MM.1S (cell line): Measurements from ENCODE around the gene SNRPA.

Experiments
- DNase-seq: peaks from one replicate; pipeline ENCODE4 v3.0.0-alpha.2; 2015
- H2AFZ ChIP-seq: fragments of 300-600 bp; sonication (generic); 2 replicates; pipeline ENCODE4 v1.6.0; 2016; ENCODE audit warnings: antibody characterized with exemption, low read length
- H3F3A ChIP-seq: fragments of 300-600 bp; sonication (generic); 2 replicates; pipeline ENCODE4 v1.6.1; 2016; ENCODE audit warnings: mild to moderate bottlenecking, antibody characterized with exemption, low read length, moderate library complexity, mixed read lengths; ENCODE audit not compliant: insufficient read depth
- H3K27ac ChIP-seq: fragments of 300-600 bp; sonication (generic); 2 replicates; pipeline ENCODE4 v1.5.1; 2016; ENCODE audit warnings: mild to moderate bottlenecking, low read length
- H3K27me3 ChIP-seq: fragments of 300-600 bp; sonication (generic); replicated peaks from 2 replicates; pipeline ENCODE4 v1.6.0; 2016; ENCODE audit warnings: low read length; ENCODE audit not compliant: insufficient read depth
- H3K36me3 ChIP-seq: fragments of 300-600 bp; sonication (generic); replicated peaks from 2 replicates; pipeline ENCODE4 v1.6.1; 2016; ENCODE audit warnings: mild to moderate bottlenecking, low read length, mixed read lengths; ENCODE audit not compliant: insufficient read depth
- H3K4me1 ChIP-seq: fragments of 300-600 bp; sonication (generic); 2 replicates; pipeline ENCODE4 v1.6.1; 2016; ENCODE audit warnings: low read length, mixed read lengths
- H3K4me2 ChIP-seq: fragments of 300-600 bp; sonication (generic); 2 replicates; pipeline ENCODE4 v1.6.0; 2016; ENCODE audit warnings: low read depth, low read length
- H3K4me3 ChIP-seq: fragments of 300-600 bp; sonication (generic); 2 replicates; pipeline ENCODE4 v1.5.1; 2016; ENCODE audit warnings: low read length, mixed read lengths
- H3K79me2 ChIP-seq: fragments of 300-600 bp; sonication (generic); 2 replicates; pipeline ENCODE4 v1.6.1; 2016; ENCODE audit warnings: mixed run types, low read length, mixed read lengths
- H3K9ac ChIP-seq: fragments of 300-600 bp; sonication (generic); 2 replicates; pipeline ENCODE4 v1.6.1; 2016; ENCODE audit warnings: low read length, mixed read lengths
- H3K9me2 ChIP-seq: fragments of 300-600 bp; sonication (generic); replicated peaks from 2 replicates; pipeline ENCODE4 v1.6.1; 2016; ENCODE audit warnings: mild to moderate bottlenecking, low read length, mixed read lengths; ENCODE audit not compliant: insufficient read depth
- H3K9me3 ChIP-seq: fragments of 300-600 bp; sonication (generic); replicated peaks from 2 replicates; pipeline ENCODE4 v1.6.1; 2016; ENCODE audit warnings: mild to moderate bottlenecking, low read length, mixed read lengths; ENCODE audit not compliant: insufficient read depth
- H4K20me1 ChIP-seq: fragments of 300-600 bp; sonication (generic); 2 replicates; pipeline ENCODE4 v1.6.1; 2016; ENCODE audit warnings: mild to moderate bottlenecking, low read length, moderate library complexity, mixed read lengths; ENCODE audit not compliant: insufficient read depth
- EZH2 ChIP-seq: fragments of 300-600 bp; sonication (generic); optimal IDR thresholded peaks from 2 replicates; pipeline ENCODE3; 2017; ENCODE audit warnings: low read depth, mild to moderate bottlenecking, antibody characterized with exemption, low read length, mixed read lengths
- EZH2phosphoT487 ChIP-seq: fragments of 300-600 bp; sonication (generic); IDR thresholded peaks from 2 replicates; pipeline ENCODE4 v1.6.1; 2018; ENCODE audit warnings: antibody characterized with exemption, low read length
- TF ChIP-seq, protein P1 (sequence below): fragments of 300-600 bp; sonication (generic); IDR thresholded peaks from 2 replicates; pipeline ENCODE4 v1.5.1; 2016; ENCODE audit warnings: antibody characterized with exemption, low read length, mixed read lengths

Gene SNRPA

DNA sequence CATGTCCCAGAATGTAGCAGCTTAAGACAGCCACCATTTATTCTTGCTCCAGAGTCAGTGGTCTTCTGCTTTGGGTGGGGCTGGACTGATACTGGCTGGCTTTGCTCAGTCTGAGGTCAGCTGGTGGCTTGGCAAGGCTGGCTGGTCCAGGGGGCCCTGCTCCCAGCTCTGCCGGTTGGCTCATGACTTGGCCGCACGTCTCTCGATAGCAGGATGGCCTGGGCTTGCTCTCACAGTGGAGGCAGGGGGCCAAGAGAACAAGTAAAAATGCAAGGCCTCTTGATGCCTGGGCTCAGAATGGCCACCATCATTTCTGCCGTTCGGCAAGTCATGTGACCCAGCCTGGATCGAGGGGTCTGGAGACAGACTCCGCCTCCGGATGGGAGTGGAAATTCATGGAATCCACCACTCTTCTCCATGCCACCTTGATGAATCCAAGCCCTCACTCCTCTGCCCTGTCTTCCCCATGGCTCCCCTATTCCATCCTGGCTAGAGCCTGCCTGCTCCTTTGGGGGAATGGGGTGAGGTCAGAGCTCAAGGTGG, 13.8 kb upstream of the SNRPA start:
- Histone ChIP-seq H4K20me1 (no peaks in the 10 kb centered on the region), H3K9me3 (no peaks in the 10 kb centered on the region)

DNA sequence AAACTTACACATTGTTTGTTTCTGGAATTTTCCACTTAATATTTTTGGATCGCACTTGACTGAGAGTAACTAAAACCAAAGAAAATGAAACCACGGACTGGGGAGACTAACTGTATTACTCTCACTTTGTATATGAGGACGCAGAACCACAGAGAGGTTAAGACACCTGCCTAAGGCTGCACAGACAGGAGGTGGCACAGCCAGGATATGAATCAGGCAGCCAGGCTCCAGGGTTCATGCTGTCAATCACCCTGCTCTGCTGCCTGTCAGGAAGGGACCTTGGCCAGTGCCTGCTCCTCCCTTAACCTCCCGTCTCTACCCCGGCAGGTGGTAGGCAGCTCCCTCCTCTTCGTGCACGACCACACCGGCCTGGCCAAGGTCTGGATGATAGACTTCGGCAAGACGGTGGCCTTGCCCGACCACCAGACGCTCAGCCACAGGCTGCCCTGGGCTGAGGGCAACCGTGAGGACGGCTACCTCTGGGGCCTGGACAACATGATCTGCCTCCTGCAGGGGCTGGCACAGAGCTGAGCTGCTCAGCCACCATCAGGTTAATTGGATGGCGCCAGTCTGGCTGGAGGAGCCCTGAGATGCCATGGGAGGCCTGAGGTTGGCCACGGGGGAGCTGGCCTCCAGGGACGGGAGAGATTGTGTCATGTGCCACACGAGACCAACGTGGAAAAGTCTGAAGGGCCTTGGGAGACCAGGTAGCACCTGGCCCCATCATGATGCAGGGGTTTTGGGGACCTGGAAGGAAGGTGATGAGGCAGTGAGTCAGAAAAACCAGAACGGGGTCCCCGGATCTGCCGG, 11.8 kb upstream of the SNRPA start:
- Histone ChIP-seq H3K4me2 (no peak overlapping the region), H3K27ac (no peak overlapping the region), H3K4me3 (no peak overlapping the region), H3F3A (no peaks in the 10 kb centered on the region), H2AFZ (no peak overlapping the region), H3K79me2 (no peaks in the 10 kb centered on the region), H3K36me3 (no peaks in the 10 kb centered on the region), H3K9ac (no peak overlapping the region), H3K9me2 (no peaks in the 10 kb centered on the region), H3K4me1 (no peaks in the 10 kb centered on the region), H4K20me1 (no peaks in the 10 kb centered on the region), H3K27me3 (no peaks in the 10 kb centered on the region), H3K9me3 (no peaks in the 10 kb centered on the region)
- TF ChIP-seq EZH2phosphoT487: no peak
- no peak for TF ChIP-seq EZH2
- TF ChIP-seq, protein P1, sequence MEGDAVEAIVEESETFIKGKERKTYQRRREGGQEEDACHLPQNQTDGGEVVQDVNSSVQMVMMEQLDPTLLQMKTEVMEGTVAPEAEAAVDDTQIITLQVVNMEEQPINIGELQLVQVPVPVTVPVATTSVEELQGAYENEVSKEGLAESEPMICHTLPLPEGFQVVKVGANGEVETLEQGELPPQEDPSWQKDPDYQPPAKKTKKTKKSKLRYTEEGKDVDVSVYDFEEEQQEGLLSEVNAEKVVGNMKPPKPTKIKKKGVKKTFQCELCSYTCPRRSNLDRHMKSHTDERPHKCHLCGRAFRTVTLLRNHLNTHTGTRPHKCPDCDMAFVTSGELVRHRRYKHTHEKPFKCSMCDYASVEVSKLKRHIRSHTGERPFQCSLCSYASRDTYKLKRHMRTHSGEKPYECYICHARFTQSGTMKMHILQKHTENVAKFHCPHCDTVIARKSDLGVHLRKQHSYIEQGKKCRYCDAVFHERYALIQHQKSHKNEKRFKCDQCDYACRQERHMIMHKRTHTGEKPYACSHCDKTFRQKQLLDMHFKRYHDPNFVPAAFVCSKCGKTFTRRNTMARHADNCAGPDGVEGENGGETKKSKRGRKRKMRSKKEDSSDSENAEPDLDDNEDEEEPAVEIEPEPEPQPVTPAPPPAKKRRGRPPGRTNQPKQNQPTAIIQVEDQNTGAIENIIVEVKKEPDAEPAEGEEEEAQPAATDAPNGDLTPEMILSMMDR: no peak
- no peak for DNase-seq

More for the DNA sequence above, 13.8 kb upstream of the SNRPA start:
- no peak overlapping the region for H3K4me3 ChIP-seq
- TF ChIP-seq, protein P1: no peak
- no peak for TF ChIP-seq EZH2
- TF ChIP-seq EZH2phosphoT487: no peak
- no peaks in the 10 kb centered on the region for H3K36me3 ChIP-seq
- H3K27ac ChIP-seq: no peak overlapping the region
- no peak overlapping the region for H2AFZ ChIP-seq
- no peaks in the 10 kb centered on the region for H3K27me3 ChIP-seq
- no peaks in the 10 kb centered on the region for H3F3A ChIP-seq
- H3K9me2 ChIP-seq: no peaks in the 10 kb centered on the region
- no peak for DNase-seq
- H3K79me2 ChIP-seq: no peaks in the 10 kb centered on the region
- H3K4me1 ChIP-seq: no peaks in the 10 kb centered on the region
- no peak overlapping the region for H3K9ac ChIP-seq
- no peak overlapping the region for H3K4me2 ChIP-seq

GRCh38 chr19:40739871-40740703, 10.9 kb upstream of the SNRPA start:
- no peak overlapping the region for H3K4me3 ChIP-seq
- H3K9me3 ChIP-seq: no peaks in the 10 kb centered on the region
- no peak overlapping the region for H2AFZ ChIP-seq
- H3K4me2 ChIP-seq: no peak overlapping the region
- no peak overlapping the region for H3K9ac ChIP-seq
- no peaks in the 10 kb centered on the region for H3K27me3 ChIP-seq
- no peaks in the 10 kb centered on the region for H3K79me2 ChIP-seq
- H3K36me3 ChIP-seq: no peaks in the 10 kb centered on the region
- no peak for DNase-seq
- H3K9me2 ChIP-seq: no peaks in the 10 kb centered on the region
- H4K20me1 ChIP-seq: no peaks in the 10 kb centered on the region
- no peak overlapping the region for H3K27ac ChIP-seq
- TF ChIP-seq EZH2phosphoT487: no peak
- TF ChIP-seq, protein P1: no peak
- no peaks in the 10 kb centered on the region for H3K4me1 ChIP-seq
- no peaks in the 10 kb centered on the region for H3F3A ChIP-seq
